Measurements from ENCODE around the gene SCAMP3. TPM values are rescaled to one million over a fixed set of nuclear protein-coding genes. Genes with fewer than 3 reads are reported as not detected.
A peak's percentile ranks its signal among the peaks of the same experiment; 100 is the strongest.

Gene SCAMP3
- total and polyA plus RNA-seq, 8 donors: 7.0 to 48.4 (median 28.7) TPM

DNA sequence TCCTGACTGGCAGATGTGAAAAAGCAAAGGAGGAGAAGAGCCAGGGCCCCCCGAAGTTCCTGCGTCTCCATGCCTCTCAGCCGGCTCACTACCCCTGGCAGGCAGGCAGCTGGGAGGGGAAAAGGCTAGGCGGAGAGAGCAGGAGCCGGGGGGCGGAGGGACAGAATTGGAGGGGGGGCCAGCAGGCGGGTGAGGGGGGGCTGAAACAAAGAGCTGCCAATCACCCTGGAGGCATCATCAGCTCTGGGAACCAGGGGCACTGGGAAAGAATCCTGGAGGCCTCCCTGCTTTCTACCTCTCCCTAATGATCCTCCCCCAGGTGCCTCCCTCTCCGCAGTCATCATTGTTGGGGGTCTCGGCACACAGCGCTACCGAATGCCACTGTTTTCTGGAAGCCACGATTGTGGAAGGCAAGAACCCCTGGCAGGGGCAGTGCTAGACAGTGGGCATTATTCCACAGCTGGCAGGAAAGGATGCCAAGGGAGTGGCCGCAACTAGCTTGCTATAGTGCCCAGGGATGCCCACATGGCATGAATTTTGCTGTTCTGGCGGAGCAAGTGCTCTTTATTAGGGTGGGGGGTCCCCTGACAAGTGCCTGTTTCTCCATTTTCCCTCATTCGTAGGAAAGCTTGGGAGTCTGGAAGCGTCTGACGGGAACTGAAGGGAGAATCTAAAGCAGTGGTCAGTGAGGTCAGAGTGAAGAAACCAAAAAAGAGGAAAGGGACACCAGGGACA, 54.2 kb downstream of the SCAMP3 start, which contains the start of gene THBS3:
Gene THBS3 (minus strand): TSS at position 92 of the 735 bp plus-strand sequence. CDS start 21 bp downstream, at position 71.
- H3K36me3 ChIP-seq: peaks cover 0 to 23% (median 17%) of the 10 kb centered on the region in 4 donors
- no peaks in the 10 kb centered on the region for H3K9me3 ChIP-seq
- H3K27ac ChIP-seq: peak within 1 kb of the TSS; percentile 98 to 100 (median 99)
- DNase-seq: peak in 1 of 2 donors; percentile 85
- intact Hi-C loops (cut with DNase I; ENCODE audit: low total_unique reads): no loop called here
- H3K4me3 ChIP-seq: peak within 1 kb of the TSS; percentile 77 to 94 (median 86)
- H3K27me3 ChIP-seq: no peaks in the 10 kb centered on the region
- 16 to 24% (median 17%) methylated on average over 17 of the region's 17 CpGs for WGBS, 5 donors
- H3K4me1 ChIP-seq: peaks cover 26 to 42% (median 36%) of the 10 kb centered on the region in 4 donors
- TF ChIP-seq, protein P1, sequence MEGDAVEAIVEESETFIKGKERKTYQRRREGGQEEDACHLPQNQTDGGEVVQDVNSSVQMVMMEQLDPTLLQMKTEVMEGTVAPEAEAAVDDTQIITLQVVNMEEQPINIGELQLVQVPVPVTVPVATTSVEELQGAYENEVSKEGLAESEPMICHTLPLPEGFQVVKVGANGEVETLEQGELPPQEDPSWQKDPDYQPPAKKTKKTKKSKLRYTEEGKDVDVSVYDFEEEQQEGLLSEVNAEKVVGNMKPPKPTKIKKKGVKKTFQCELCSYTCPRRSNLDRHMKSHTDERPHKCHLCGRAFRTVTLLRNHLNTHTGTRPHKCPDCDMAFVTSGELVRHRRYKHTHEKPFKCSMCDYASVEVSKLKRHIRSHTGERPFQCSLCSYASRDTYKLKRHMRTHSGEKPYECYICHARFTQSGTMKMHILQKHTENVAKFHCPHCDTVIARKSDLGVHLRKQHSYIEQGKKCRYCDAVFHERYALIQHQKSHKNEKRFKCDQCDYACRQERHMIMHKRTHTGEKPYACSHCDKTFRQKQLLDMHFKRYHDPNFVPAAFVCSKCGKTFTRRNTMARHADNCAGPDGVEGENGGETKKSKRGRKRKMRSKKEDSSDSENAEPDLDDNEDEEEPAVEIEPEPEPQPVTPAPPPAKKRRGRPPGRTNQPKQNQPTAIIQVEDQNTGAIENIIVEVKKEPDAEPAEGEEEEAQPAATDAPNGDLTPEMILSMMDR (IDR thresholded peaks at IDR 0.05): no peak
- TF ChIP-seq POLR2A (IDR thresholded peaks at IDR 0.05) (no peak), POLR2AphosphoS5 (IDR thresholded peaks at IDR 0.05) (no peak), EP300 (IDR thresholded peaks at IDR 0.05) (no peak)

DNA sequence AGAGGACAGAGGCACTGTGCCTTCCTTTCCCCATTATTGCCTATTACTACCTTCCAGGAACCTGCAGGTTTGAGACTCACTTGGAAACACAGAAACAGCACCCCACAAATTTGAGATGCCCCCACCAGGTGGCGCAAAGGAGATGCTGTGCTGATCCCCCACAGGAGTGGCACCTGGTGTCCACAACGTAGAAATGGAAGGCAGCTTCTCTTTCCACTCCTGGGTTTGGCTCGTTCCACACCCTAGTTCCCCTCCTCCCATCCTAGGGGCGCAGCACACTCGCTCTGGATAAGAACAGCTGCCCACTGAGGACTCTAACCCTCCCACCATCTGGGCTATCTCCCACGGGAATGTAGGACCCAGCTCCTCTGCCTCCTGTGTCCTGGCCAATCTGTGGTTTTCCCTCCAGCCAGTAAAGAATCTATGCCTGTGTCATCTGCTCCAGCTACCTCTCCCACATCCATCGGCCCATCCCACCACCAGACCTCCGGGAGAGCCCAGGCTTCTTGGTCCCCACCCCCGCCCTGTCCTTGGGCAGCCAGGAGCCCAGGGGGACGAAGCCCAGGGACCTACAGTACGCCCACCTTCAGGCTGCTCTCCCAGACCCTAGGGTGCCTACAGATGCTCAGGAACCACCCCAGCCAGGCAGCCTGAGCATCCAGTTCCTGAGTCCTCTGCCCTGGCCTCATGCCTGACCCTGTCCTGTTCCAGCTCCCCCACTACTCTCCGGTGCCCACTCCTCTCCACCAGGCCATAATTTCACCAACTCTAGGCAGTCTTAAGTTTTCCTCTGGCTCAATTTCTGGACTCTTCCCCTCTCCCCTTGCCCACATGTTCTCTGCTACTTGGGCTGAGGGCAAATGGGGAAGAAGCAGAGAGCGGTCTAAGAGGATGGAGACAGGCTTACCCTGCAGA, 55.0 kb downstream of the SCAMP3 start:
- Histone ChIP-seq H3K36me3 (peaks cover 0 to 16% (median 12%) of the 10 kb centered on the region in 4 donors), H3K9me3 (no peaks in the 10 kb centered on the region), H3K4me1 (peaks cover 26 to 42% (median 36%) of the 10 kb centered on the region in 4 donors), H3K27me3 (no peaks in the 10 kb centered on the region), H3K4me3 (peak overlapping the region; percentile 77 to 94 (median 86)), H3K27ac (peak overlapping the region; percentile 98 to 100 (median 99))
- TF ChIP-seq EP300 (IDR thresholded peaks at IDR 0.05) (no peak), POLR2AphosphoS5 (IDR thresholded peaks at IDR 0.05) (peak in 2 of 3 donors; percentile 41 to 54), POLR2A (IDR thresholded peaks at IDR 0.05) (no peak)
- TF ChIP-seq, protein P1 (IDR thresholded peaks at IDR 0.05): peak in 5 of 7 experiments; percentile 76 to 95 (median 84)
- intact Hi-C loops (cut with DNase I; ENCODE audit: low total_unique reads): no loop called here
- 19 to 27% (median 24%) methylated on average over 13 of the region's 13 CpGs for WGBS, 5 donors
- peak; percentile 92 to 94 for DNase-seq

Other genes with a start within 250 kb of the SCAMP3 start
- 100 to 1,000 TPM in 1 of 5 donors, not detected in 4; 158 TPM for gene DCST2, start 228.6 kb downstream of the SCAMP3 start, total RNA-seq
- gene DCST2, start 228.6 kb downstream of the SCAMP3 start, polyA plus RNA-seq: 1 to 10 TPM; 1.6 to 6.6 (median 6.1) TPM
- gene DCST1, start 228.5 kb downstream of the SCAMP3 start, total RNA-seq: under 1 TPM in 2 of 5 donors, not detected in 3; 0.18 to 0.89 TPM
- under 1 TPM in 1 of 3 donors, not detected in 2; 0.13 TPM for gene DCST1, start 228.5 kb downstream of the SCAMP3 start, polyA plus RNA-seq
- gene ADAM15, start 211.0 kb downstream of the SCAMP3 start, total RNA-seq: 100 to 1,000 TPM in 4 of 5 donors, 10 to 100 TPM in 1; 56.2 to 335 (median 126) TPM
- 100 to 1,000 TPM; 149 to 267 (median 159) TPM for gene ADAM15, start 211.0 kb downstream of the SCAMP3 start, polyA plus RNA-seq
- gene EFNA4, start 198.6 kb downstream of the SCAMP3 start, total RNA-seq: 1 to 10 TPM in 3 of 5 donors, not detected in 2; 3.5 to 9.9 (median 5.8) TPM
- gene EFNA4, start 198.6 kb downstream of the SCAMP3 start, polyA plus RNA-seq: 10 to 100 TPM in 1 of 3 donors, 1 to 10 TPM in 2; 4.3 to 13.2 (median 6.7) TPM
- gene EFNA3, start 183.5 kb downstream of the SCAMP3 start, total RNA-seq: not detected
- 1 to 10 TPM in 2 of 3 donors, under 1 TPM in 1; 0.76 to 4.9 (median 1.5) TPM for gene EFNA3, start 183.5 kb downstream of the SCAMP3 start, polyA plus RNA-seq
- 10 to 100 TPM; 12.2 to 75.3 (median 36.0) TPM for gene EFNA1, start 134.5 kb downstream of the SCAMP3 start, total RNA-seq
- gene EFNA1, start 134.5 kb downstream of the SCAMP3 start, polyA plus RNA-seq: 10 to 100 TPM; 31.3 to 65.8 (median 47.7) TPM
- gene SLC50A1, start 126.5 kb downstream of the SCAMP3 start, total RNA-seq: 100 to 1,000 TPM in 1 of 5 donors, 10 to 100 TPM in 3, 1 to 10 TPM in 1; 4.5 to 114 (median 22.5) TPM
- 10 to 100 TPM; 39.7 to 48.3 (median 40.2) TPM for gene SLC50A1, start 126.5 kb downstream of the SCAMP3 start, polyA plus RNA-seq
- gene DPM3, start 121.8 kb downstream of the SCAMP3 start, total RNA-seq: 10 to 100 TPM in 4 of 5 donors, not detected in 1; 13.3 to 51.3 (median 38.3) TPM
- 100 to 1,000 TPM; 192 to 301 (median 220) TPM for gene DPM3, start 121.8 kb downstream of the SCAMP3 start, polyA plus RNA-seq
- 100 to 1,000 TPM in 3 of 5 donors, 10 to 100 TPM in 2; 60.8 to 238 (median 133) TPM for gene KRTCAP2, start 89.1 kb downstream of the SCAMP3 start, total RNA-seq
- 100 to 1,000 TPM; 183 to 399 (median 242) TPM for gene KRTCAP2, start 89.1 kb downstream of the SCAMP3 start, polyA plus RNA-seq
- 10 to 100 TPM in 1 of 5 donors, 1 to 10 TPM in 1, under 1 TPM in 1, not detected in 2; 0.73 to 16.9 (median 5.4) TPM for gene TRIM46, start 88.5 kb downstream of the SCAMP3 start, total RNA-seq
- under 1 TPM; 0.58 to 0.68 (median 0.61) TPM for gene TRIM46, start 88.5 kb downstream of the SCAMP3 start, polyA plus RNA-seq
- 10 to 100 TPM; 11.0 to 65.9 (median 25.4) TPM for gene THBS3, start 54.5 kb downstream of the SCAMP3 start, total RNA-seq
- gene THBS3, start 54.5 kb downstream of the SCAMP3 start, polyA plus RNA-seq: 10 to 100 TPM; 11.0 to 27.9 (median 17.8) TPM
- 10 to 100 TPM in 4 of 5 donors, 1 to 10 TPM in 1; 1.2 to 54.9 (median 25.2) TPM for gene MTX1, start 53.7 kb downstream of the SCAMP3 start, total RNA-seq
- 10 to 100 TPM; 48.3 to 71.1 (median 58.2) TPM for gene MTX1, start 53.7 kb downstream of the SCAMP3 start, polyA plus RNA-seq
- 10 to 100 TPM in 4 of 5 donors, 1 to 10 TPM in 1; 2.8 to 77.9 (median 19.6) TPM for gene ENTREP3, start 6.9 kb downstream of the SCAMP3 start, total RNA-seq
- gene ENTREP3, start 6.9 kb downstream of the SCAMP3 start, polyA plus RNA-seq: 10 to 100 TPM in 2 of 3 donors, 1 to 10 TPM in 1; 9.7 to 20.5 (median 11.6) TPM
- 10 to 100 TPM; 29.7 to 77.6 (median 53.6) TPM for gene CLK2, start 11.1 kb upstream of the SCAMP3 start, total RNA-seq
- gene CLK2, start 11.1 kb upstream of the SCAMP3 start, polyA plus RNA-seq: 10 to 100 TPM; 16.0 to 46.4 (median 17.0) TPM
- gene HCN3, start 15.1 kb upstream of the SCAMP3 start, total RNA-seq: 10 to 100 TPM in 1 of 5 donors, 1 to 10 TPM in 4; 1.1 to 13.6 (median 2.7) TPM
- 1 to 10 TPM in 2 of 3 donors, under 1 TPM in 1; 0.46 to 3.1 (median 1.1) TPM for gene HCN3, start 15.1 kb upstream of the SCAMP3 start, polyA plus RNA-seq
- gene PKLR, start 39.1 kb upstream of the SCAMP3 start, total RNA-seq: 1 to 10 TPM in 1 of 5 donors, not detected in 4; 4.6 TPM
- not detected for gene PKLR, start 39.1 kb upstream of the SCAMP3 start, polyA plus RNA-seq
- 100 to 1,000 TPM in 1 of 5 donors, 10 to 100 TPM in 4; 27.7 to 223 (median 72.4) TPM for gene FDPS, start 46.5 kb upstream of the SCAMP3 start, total RNA-seq
- 100 to 1,000 TPM; 149 to 229 (median 199) TPM for gene FDPS, start 46.5 kb upstream of the SCAMP3 start, polyA plus RNA-seq
- 100 to 1,000 TPM in 1 of 5 donors, 10 to 100 TPM in 3, 1 to 10 TPM in 1; 9.5 to 164 (median 31.3) TPM for gene RUSC1, start 58.5 kb upstream of the SCAMP3 start, total RNA-seq
- gene RUSC1, start 58.5 kb upstream of the SCAMP3 start, polyA plus RNA-seq: 10 to 100 TPM; 25.6 to 32.7 (median 31.4) TPM

Measured in stomach (tissue), 9 donors.